ENCODE data around the gene ZBTB20.

DNA sequence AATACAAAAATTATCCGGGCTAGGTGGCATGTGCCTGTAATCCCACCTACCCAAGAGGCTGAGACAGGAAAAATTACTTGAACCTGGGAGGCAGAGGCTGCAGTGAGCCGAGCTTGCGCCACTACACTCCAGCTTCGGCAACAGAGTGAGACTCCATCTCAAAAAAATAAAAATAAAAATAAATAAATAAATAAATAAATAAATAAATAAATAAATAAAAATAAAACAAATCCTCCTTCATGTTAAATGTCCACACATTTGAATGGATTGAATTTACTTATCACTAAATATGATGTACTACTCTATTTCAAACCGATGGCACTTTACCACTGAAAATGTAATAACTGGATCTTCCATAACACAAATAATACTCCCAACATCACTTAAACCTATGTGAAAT lies 36.3 kb downstream of the ZBTB20 start:
- no peak for TF ChIP-seq ZNF274 (IDR thresholded peaks at IDR 0.05; ENCODE audit: insufficient read depth, insufficient read length)
- TF ChIP-seq, protein P1, sequence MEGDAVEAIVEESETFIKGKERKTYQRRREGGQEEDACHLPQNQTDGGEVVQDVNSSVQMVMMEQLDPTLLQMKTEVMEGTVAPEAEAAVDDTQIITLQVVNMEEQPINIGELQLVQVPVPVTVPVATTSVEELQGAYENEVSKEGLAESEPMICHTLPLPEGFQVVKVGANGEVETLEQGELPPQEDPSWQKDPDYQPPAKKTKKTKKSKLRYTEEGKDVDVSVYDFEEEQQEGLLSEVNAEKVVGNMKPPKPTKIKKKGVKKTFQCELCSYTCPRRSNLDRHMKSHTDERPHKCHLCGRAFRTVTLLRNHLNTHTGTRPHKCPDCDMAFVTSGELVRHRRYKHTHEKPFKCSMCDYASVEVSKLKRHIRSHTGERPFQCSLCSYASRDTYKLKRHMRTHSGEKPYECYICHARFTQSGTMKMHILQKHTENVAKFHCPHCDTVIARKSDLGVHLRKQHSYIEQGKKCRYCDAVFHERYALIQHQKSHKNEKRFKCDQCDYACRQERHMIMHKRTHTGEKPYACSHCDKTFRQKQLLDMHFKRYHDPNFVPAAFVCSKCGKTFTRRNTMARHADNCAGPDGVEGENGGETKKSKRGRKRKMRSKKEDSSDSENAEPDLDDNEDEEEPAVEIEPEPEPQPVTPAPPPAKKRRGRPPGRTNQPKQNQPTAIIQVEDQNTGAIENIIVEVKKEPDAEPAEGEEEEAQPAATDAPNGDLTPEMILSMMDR (IDR thresholded peaks at IDR 0.05 in 2 of 3, conservative IDR thresholded peaks at IDR 0.05 in 1 of 3; ENCODE audit: control insufficient read depth in 2 of 3, extremely low read depth in 1 of 3, insufficient read depth in 1 of 3, low read depth in 3 of 3, low read length in 3 of 3): no peak
- TF ChIP-seq RELA (IDR thresholded peaks at IDR 0.05; ENCODE audit: borderline replicate concordance, partially characterized antibody): no peak
- TF ChIP-seq KAT2A (conservative IDR thresholded peaks at IDR 0.05; ENCODE audit: control insufficient read depth, low read depth, low read length): no peak
- TF ChIP-seq JUND (IDR thresholded peaks at IDR 0.05; ENCODE audit: low read depth, low read length): no peak
- TF ChIP-seq CBX3 (IDR thresholded peaks at IDR 0.05; ENCODE audit: borderline replicate concordance, low read depth): no peak
- TF ChIP-seq TCF7 (IDR thresholded peaks at IDR 0.05; ENCODE audit: borderline replicate concordance): no peak
- no peak for TF ChIP-seq POLR2AphosphoS5 (IDR thresholded peaks at IDR 0.05; ENCODE audit: low read length)
- TF ChIP-seq MXI1 (IDR thresholded peaks at IDR 0.05; ENCODE audit: low read depth, low read length): no peak
- TF ChIP-seq, protein P2, sequence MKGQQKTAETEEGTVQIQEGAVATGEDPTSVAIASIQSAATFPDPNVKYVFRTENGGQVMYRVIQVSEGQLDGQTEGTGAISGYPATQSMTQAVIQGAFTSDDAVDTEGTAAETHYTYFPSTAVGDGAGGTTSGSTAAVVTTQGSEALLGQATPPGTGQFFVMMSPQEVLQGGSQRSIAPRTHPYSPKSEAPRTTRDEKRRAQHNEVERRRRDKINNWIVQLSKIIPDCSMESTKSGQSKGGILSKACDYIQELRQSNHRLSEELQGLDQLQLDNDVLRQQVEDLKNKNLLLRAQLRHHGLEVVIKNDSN (IDR thresholded peaks at IDR 0.05; ENCODE audit: borderline replicate concordance, extremely low read length, insufficient read depth, low read depth, low read length): no peak
